ENCODE data around the gene CD163L1.

Gene CD163L1

DNA sequence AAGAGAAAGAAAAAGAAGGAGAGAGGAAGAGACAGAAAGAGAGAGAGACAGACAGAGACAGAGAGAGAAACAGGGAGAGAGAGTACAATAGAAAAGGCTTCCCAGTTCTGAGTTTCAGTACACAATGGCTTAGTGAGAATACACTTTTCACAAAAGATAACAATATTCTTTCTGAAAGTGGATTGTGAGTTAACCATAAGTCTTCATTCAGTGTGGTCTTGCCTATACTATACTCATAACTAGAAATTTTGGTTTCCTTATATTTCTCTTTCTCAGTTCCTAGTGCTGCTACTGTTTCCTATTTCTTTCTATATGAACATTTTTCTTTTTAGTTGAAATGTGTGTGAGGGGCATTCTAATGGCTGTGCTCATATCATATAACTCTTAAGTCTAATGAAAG is 9.3 kb downstream of the CD163L1 start:
- Histone ChIP-seq H3K27me3 (no peaks in the 10 kb centered on the region), H3K27ac (no peak overlapping the region), H3K9me3 (no peaks in the 10 kb centered on the region), H3K4me3 (no peak overlapping the region), H3K36me3 (no peaks in the 10 kb centered on the region), H3K4me1 (no peaks in the 10 kb centered on the region)
- intact Hi-C loops (cut with DNase I; ENCODE audit: low total_unique reads) = no loop called here
- DNase-seq = no peak
- TF ChIP-seq, protein P1, sequence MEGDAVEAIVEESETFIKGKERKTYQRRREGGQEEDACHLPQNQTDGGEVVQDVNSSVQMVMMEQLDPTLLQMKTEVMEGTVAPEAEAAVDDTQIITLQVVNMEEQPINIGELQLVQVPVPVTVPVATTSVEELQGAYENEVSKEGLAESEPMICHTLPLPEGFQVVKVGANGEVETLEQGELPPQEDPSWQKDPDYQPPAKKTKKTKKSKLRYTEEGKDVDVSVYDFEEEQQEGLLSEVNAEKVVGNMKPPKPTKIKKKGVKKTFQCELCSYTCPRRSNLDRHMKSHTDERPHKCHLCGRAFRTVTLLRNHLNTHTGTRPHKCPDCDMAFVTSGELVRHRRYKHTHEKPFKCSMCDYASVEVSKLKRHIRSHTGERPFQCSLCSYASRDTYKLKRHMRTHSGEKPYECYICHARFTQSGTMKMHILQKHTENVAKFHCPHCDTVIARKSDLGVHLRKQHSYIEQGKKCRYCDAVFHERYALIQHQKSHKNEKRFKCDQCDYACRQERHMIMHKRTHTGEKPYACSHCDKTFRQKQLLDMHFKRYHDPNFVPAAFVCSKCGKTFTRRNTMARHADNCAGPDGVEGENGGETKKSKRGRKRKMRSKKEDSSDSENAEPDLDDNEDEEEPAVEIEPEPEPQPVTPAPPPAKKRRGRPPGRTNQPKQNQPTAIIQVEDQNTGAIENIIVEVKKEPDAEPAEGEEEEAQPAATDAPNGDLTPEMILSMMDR (IDR thresholded peaks at IDR 0.05) = no peak

DNA sequence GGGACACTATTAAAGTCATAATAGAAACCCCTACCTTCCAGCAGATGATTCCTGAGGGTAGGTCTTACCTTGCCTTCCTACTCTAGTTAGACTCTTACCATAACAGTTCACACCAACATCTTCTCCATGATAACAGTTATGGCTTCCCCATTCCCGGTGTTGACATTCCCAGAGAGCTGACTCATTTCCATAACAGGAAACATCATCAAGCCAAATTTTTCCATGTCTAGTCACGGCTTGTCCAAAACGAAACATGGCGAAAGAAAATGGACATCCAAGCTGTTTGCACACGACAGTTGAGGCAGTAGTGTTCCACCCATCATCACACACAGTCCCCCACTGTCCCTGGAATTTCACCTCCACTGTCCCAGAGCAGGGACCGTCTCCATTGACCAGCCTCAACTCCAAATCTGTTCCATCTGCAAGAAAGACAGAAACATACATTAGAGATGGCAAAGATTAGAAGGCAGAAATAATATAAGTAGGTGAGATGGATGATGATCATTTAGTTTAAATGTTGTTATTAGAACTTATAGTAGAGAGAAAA is 10.6 kb downstream of the CD163L1 start:
- intact Hi-C loops (cut with DNase I; ENCODE audit: low total_unique reads) = no loop called here
- H3K4me1 ChIP-seq = no peaks in the 10 kb centered on the region
- H3K27me3 ChIP-seq = no peaks in the 10 kb centered on the region
- H3K4me3 ChIP-seq = no peak overlapping the region
- no peak overlapping the region for H3K27ac ChIP-seq
- TF ChIP-seq, protein P1 (IDR thresholded peaks at IDR 0.05) = no peak
- H3K9me3 ChIP-seq = no peaks in the 10 kb centered on the region
- no peak for DNase-seq
- no peaks in the 10 kb centered on the region for H3K36me3 ChIP-seq

DNA sequence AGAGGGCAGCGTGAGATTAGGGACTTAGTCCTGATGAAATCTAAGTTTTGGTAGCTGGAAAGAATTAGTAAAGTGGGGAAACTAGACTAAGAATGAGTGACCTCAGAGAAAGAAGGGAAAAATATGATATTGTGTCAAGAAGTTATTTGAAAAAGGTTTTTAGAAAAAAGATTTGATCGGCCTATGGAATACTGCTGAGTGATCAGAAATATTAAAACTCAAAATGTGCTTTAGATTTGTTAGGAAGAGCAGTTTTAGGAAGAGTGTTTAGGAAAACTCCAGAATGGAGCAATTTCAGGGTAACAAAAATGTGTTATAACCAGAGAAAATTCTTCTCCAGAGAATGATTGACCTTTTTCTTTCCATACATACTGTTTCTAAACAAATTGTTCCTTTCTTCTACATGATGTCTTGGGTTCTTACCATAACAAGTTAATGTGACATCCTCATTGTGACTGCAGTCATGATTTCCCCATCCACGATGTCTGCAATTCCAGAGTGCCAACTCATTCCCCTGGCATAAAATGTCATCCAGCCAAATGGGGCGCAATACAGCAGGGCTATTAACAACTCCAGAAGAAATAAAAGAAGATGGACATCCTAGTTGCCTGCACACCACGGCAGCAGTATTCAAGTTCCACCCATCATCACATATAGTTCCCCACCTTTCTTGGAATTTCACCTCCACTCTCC is 11.8 kb downstream of the CD163L1 start:
- TF ChIP-seq, protein P1 (IDR thresholded peaks at IDR 0.05) = no peak
- H3K4me3 ChIP-seq = no peak overlapping the region
- intact Hi-C loops (cut with DNase I; ENCODE audit: low total_unique reads) = no loop called here
- H3K36me3 ChIP-seq = no peaks in the 10 kb centered on the region
- H3K27ac ChIP-seq = no peak overlapping the region
- H3K9me3 ChIP-seq = no peaks in the 10 kb centered on the region
- DNase-seq = no peak
- H3K4me1 ChIP-seq = no peaks in the 10 kb centered on the region
- H3K27me3 ChIP-seq = no peaks in the 10 kb centered on the region

DNA sequence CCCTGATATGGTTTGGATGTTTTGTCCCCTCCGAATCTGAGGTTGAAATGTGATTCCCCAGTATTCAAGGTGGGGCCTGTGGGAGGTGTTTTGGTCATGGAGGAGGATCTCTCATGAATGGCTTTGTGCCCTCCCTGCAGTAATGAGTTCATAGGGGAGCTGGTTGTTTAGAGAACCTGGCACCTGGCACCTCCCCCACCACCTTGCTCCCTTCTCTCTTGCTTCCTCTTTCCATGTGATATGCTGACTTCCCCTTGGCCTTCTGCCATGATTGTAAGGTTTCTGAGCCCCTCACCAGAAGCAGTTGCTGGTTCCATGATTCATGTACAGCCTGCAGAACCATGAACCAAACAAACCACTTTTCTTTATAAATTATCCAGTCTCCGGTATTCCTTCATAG is 32.6 kb downstream of the CD163L1 start:
- Histone ChIP-seq H3K4me3 (no peak overlapping the region), H3K27me3 (no peaks in the 10 kb centered on the region), H3K4me1 (no peaks in the 10 kb centered on the region), H3K9me3 (no peaks in the 10 kb centered on the region), H3K36me3 (no peaks in the 10 kb centered on the region), H3K27ac (no peak overlapping the region)
- no peak for DNase-seq
- intact Hi-C loops (cut with DNase I; ENCODE audit: low total_unique reads) = no loop called here
- TF ChIP-seq, protein P1 (IDR thresholded peaks at IDR 0.05) = no peak

DNA sequence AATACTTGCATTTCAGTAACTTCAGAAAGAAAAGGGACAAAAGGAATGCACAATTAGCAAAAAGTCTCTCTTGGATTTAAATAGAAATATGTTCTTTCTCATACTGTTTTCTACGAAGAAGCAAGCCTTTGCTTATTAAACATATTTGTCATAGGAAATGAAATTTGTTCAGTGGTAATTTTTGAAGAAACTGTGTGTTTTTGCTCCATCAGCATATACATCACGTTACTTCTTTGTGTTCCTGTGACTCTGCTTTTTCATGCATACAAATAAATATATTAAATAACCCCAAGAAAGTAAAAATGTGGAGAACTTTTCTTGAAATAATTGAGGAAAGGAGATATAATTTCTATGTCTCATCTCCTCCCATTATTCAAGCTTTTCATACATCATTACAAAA is 39.7 kb downstream of the CD163L1 start:
- DNase-seq = no peak

More for the DNA sequence above, 39.7 kb downstream of the CD163L1 start:
- Histone ChIP-seq H3K4me3 (no peak overlapping the region), H3K27me3 (no peaks in the 10 kb centered on the region), H3K27ac (no peak overlapping the region), H3K4me1 (no peaks in the 10 kb centered on the region), H3K9me3 (no peaks in the 10 kb centered on the region), H3K36me3 (no peaks in the 10 kb centered on the region)
- TF ChIP-seq, protein P1 (IDR thresholded peaks at IDR 0.05) = no peak
- intact Hi-C loops (cut with DNase I; ENCODE audit: low total_unique reads) = no loop called here
